ENCODE measurements around the gene MCF2L2. TPM values are rescaled to one million over a fixed set of nuclear protein-coding genes. Genes with fewer than 3 reads are reported as not detected.

The MCF2L2 gene
- total and polyA plus RNA-seq, 9 of the 15 experiments (the other 6 are each of a cell fraction or from before 2014, with no cell fraction given) = 0.56 to 4.2 (median 3.0) TPM

- no peak for TF ChIP-seq REST (IDR thresholded peaks at IDR 0.05; ENCODE audit: borderline replicate concordance)
- no peak; the same call in 1 of the 2 replicates for TF ChIP-seq REST (CRISPR knock-in tag; IDR thresholded peaks at IDR 0.05; ENCODE audit: low read depth)
- no peak; the same call in 1 of the 2 replicates for TF ChIP-seq ZBTB40 (IDR thresholded peaks at IDR 0.05)
- TF ChIP-seq ZBTB40 (CRISPR knock-in tag; IDR thresholded peaks at IDR 0.05) = no peak
- no peak for TF ChIP-seq ZNF518B (CRISPR knock-in tag; IDR thresholded peaks at IDR 0.05)
These were observed 19.0 kb upstream of the MCF2L2 start (continued) for GRCh38 chr3:183447206-183448001.
